ENCODE results near the gene TRPM1. TPM values are rescaled to one million over a fixed set of nuclear protein-coding genes. Genes with fewer than 3 reads are reported as not detected.

TRPM1 gene
- total RNA-seq, 2 experiments from 2014 or later = not detected

DNA sequence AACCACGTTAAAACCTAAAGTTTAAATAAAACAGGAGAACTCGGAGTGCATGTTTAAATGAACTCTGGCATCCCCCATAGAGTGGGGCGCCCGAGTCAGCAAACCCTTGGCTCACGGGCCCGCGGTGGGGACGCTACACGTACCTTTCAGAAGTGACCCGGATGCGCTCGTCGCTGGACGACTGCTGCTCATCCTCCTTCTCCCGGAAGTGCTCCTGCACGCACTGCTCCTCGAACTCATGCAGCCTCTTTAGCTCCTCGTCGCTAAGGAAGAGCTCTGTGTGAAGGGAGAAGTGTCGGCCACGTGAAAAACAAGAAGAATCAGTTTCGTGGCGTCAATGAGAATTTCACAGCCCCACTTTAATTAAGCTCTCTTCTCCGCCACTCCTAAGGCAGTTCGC, 75.5 kb downstream of the TRPM1 start:
- ChIA-PET CTCF (no interaction called here), POLR2A (no interaction called here)

- ChIA-PET CTCF (no interaction called here), POLR2A (no interaction called here)
Observed at GRCh38 chr15:31024979-31025378, 76.5 kb downstream of the TRPM1 start.

DNA sequence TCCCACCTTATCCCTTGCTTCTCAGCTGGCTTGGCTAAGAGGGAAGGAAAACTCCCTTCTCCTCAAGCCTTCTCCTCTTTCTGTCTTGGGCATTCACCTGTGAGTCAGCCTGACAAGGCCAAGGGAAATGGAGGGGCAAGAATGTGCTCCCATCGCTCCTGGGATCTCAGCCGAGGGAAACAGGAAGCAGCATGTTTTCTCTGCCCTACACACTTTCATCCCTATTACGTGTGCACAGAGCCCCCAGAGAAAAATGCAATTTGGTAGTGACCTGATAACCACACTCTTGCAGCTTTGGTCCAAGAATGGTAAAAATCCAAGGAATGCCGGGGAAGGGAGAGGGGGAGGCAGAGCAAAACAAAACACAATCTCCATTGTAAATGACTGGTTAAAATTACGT, 77.2 kb downstream of the TRPM1 start:
- POLR2A ChIA-PET = no interaction called here
- CTCF ChIA-PET = no interaction called here

DNA sequence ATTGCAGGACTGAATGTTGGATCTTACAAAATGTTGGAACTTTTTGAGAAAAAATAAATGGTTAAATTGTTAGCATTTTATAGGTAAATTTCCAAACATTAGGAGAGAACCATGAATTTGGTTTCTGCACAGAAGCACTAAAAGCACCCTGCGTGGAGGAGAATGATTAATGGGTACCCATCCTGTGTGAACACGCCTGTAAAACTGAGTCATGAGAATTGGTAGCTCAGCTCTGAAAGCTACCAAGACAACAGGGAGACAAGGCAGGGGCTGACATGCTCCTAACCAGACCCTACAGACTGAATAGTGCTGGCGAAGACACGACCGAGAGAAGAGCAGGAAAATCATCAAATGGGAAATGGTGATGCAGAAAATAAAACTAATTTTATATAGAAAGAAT, 77.7 kb downstream of the TRPM1 start:
- ChIA-PET CTCF (no interaction called here), POLR2A (no interaction called here)

GRCh38 chr15:31021067-31021665, 80.4 kb downstream of the TRPM1 start:
- ChIA-PET POLR2A (no interaction called here), CTCF (no interaction called here)

DNA sequence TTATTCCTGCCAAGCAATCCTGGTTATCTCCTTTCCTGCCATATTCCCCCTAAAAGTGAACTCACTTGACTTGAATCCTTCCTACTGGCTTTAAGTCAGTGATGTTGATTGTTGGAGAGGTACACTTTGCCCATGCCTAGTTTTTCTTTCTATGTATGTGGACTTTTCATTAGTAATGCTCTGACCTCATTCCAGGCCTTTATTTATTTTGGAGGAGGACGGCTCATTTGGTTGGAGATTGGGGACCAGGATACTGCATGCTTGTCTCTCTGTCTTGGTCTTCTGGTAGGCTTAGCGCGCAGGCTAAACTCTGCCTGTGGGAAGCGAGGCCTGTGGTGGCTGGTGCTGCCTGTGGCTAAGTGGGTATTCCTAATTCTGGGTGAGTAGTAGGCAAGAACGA, 81.0 kb downstream of the TRPM1 start:
- ChIA-PET POLR2A (no interaction called here), CTCF (no interaction called here)

DNA sequence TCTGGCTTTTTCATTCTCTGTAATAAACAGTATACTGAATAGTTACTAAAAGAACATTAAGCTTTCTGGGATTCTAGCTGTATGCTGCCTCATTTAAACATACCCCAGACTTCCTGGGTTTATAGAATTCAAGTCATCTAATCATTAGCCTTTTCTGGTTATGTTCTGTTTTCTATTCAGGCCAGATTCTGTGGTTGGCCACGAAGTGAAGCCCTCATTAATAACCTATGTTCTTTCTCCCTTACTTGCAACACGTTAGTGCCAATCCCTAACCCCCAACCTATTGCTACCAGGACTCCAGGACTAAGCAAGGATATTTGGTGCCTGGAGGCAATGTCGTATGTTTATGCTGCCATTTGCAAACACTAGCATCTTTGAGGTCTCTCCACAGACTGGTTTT, 81.5 kb downstream of the TRPM1 start:
- ChIA-PET POLR2A (no interaction called here), CTCF (no interaction called here)

- ChIA-PET CTCF (interaction anchor here (0.6 kb wide), 1 partner anchor 152 kb away, joined by 4 read pairs; no protein-coding TSS in a partner anchor), POLR2A (no interaction called here)
Observed at GRCh38 chr15:31017311-31017710, 84.2 kb downstream of the TRPM1 start.

GRCh38 chr15:31016446-31016915, 85.0 kb downstream of the TRPM1 start:
- CTCF ChIA-PET = interaction anchor here (0.6 kb wide), 1 partner anchor 153 kb away, joined by 4 read pairs; no protein-coding TSS in a partner anchor
- POLR2A ChIA-PET = no interaction called here

DNA sequence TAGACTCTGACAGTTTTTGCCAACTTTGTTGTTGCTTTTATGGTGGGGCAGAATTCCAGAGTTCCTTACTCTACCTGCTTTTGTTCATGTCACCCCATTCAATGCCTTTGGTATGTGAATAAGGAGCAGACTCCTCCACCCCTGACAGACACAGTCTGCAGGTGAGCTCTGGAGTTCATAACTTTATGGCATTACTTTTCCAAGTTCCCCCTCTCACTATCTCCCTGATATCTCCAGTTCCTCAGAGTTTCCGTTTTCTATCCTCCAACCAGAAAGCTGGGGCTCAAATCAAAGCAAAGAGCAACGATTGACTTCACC, 87.0 kb downstream of the TRPM1 start:
- POLR2A ChIA-PET = no interaction called here
- CTCF ChIA-PET = interaction anchor here (0.6 kb wide), 1 partner anchor 17 kb away, joined by 3 read pairs; no protein-coding TSS in a partner anchor

DNA sequence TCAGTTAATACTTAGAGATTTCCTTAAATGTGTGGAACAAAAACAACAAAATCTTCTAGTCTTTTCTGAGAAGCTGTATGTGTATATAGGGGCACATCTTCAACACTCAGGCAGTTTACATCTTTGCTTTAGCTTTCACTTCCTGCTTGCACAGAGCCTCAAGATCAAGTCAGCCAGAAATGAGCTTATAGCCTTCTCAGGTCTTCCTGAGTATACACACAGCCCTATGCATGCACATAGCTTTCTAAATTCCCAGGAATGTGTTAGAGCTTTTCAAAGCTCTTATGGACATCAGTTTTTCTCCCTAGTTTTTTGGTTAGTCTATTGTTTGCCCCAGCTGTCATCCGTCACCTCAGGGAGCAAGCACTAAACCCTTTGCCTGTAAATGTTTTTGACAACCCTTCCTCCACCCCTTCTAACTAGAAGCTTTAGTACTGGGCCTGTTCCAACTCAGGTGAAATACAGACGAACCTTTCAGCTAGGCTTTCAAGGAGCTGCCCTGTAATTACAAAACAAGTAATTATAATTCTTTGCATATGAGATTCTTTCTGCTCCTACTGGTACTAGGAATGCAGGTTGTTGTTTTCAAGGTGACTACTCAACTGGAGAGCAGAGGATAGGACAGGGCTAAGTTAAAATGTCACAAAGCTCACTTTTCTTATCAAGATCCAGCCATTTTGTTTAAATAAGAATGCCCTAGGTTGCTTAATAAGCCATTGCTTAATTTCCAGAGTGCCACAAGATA, 87.5 kb downstream of the TRPM1 start:
- ChIA-PET POLR2A (no interaction called here), CTCF (interaction anchor here (0.6 kb wide), 1 partner anchor 18 kb away, joined by 3 read pairs; no protein-coding TSS in a partner anchor)

DNA sequence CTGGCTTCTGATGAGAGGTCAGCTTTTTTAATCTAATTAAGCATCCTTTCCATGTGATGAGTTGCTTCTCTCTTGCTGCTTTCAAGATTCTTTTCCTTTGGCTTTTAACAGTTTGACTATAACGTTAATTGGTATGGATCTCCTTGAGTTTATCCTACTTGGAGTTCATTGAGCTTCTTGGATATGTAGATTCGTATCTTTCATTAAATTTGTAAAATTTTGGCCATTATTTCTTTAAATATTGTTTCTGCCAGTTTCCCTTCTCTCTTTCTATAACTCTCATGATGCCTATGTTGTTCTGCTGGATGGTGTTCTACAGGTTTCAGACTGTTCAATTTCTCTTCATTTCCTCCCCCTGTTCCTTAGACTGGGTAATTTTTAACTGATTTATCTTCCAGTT, 89.1 kb downstream of the TRPM1 start:
- ChIA-PET POLR2A (no interaction called here), CTCF (no interaction called here)

DNA sequence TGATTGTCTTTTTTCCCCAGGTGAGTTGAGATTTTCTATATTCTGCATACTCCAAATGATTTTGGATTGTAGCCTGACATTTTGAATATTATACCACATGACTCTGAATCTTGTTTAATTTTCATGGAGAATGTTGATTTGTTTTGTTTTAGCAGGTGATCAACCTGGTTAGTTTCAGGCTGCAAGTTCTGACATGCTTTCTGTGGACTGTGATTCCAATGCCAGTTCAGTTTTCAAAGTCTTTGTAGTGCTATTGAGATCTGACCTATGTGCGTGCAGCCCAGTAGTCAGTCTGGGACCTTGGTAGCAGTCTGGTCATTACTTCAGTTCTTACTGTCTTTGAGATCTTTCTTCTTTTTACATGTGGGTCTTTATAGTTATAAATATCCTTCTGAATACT, 91.5 kb downstream of the TRPM1 start:
- CTCF ChIA-PET = no interaction called here
- POLR2A ChIA-PET = no interaction called here

GRCh38 chr15:31005660-31006059, 95.9 kb downstream of the TRPM1 start:
- POLR2A ChIA-PET = no interaction called here
- CTCF ChIA-PET = no interaction called here

- ChIA-PET CTCF (no interaction called here), POLR2A (no interaction called here)
Observed at GRCh38 chr15:31004220-31004733, 97.2 kb downstream of the TRPM1 start.

GRCh38 chr15:31001702-31002101, 99.8 kb downstream of the TRPM1 start:
- ChIA-PET CTCF (no interaction called here), POLR2A (no interaction called here)

- POLR2A ChIA-PET = no interaction called here
- CTCF ChIA-PET = no interaction called here
Observed at GRCh38 chr15:30999729-31000128, 101.8 kb downstream of the TRPM1 start.

GRCh38 chr15:30997270-30997669, 104.3 kb downstream of the TRPM1 start:
- POLR2A ChIA-PET = no interaction called here
- CTCF ChIA-PET = no interaction called here

- CTCF ChIA-PET = no interaction called here
- POLR2A ChIA-PET = interaction anchor here (0.7 to 1.3 kb wide), 2 partner anchors 10 to 466 kb away, joined by 3 read pairs; no protein-coding TSS in a partner anchor
Observed at GRCh38 chr15:30992249-30992864, 109.2 kb downstream of the TRPM1 start.

DNA sequence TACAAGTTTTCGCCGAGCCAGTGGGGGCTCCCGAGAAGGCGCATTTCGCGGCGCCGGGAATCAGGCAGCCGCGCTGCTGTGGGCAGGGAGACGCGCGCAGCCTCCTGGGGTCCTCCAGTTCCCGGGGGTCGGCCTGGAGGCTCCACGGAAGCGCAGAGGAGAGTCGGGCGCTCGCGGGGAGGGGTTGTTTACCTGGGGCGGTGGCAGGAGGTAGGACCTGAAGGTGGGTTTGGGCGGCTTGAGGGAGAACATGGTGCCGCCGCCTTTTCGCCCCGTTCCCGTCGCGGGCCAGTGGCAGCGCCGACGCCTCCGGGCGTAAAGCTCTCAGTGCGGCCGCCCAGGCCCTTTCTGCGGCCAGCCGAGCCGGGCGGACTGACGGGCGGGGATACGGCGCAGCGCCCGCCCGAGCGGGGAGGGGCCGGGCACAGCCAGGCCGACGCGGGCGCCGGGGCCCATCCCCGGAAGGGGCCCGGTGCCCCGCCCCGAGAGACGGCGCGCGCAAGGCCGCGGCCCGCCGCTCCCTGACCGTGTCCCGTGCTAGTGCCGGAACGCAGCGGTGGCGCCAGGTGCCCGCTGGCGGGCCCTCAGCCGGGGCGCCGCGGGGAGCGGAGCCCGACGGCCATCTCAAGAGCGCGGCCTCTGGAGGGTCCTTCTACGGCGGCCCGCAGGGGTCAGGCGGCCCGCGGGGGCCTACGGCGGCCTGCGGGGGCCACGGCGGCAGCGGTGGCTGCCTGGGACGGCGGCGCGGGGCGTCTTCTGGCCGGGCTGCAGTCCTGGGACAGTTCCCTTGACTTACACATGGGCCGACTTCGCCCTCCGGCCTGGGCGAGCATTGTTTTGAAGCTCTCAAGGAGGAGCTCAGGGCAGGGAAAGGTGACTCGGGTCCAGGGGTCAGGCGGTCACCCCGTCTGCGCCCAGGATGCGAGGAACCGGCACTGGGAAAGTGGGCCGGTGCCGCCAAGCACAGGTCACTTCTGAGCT, 110.0 kb downstream of the TRPM1 start, which contains the start of gene MTMR10:
Gene MTMR10, minus strand, starts transcription at position 374 of the 981 bp plus-strand sequence. Its CDS starts 122 bp downstream, at position 252.
- ChIA-PET CTCF (no interaction called here), POLR2A (interaction anchor here (0.7 to 1.3 kb wide), 3 partner anchors 9 to 481 kb away, joined by 3 to 8 read pairs (median 3); no protein-coding TSS in a partner anchor)
